Muscle of back (tissue), 11 donors: ENCODE data around the gene EGFL8. TPM values are rescaled to one million over a fixed set of nuclear protein-coding genes. Genes with fewer than 3 reads are reported as not detected.
A peak's percentile ranks its signal among the peaks of the same experiment; 100 is the strongest.
"Not testable (repeated sequence)": the region's sequence is repeated elsewhere in the genome, so short reads cannot be mapped to it uniquely, and the experiment has no call there.

Source experiments
- DNase-seq, 3 donors: peaks; one replicate each; pipeline versions ENCODE4 v3.0.0 to v3.0.0-alpha.2; 2013
- polyA plus RNA-seq, 10 donors: library from polyadenylated mRNA; unstranded; fragments of 120-200 nt; gene quantifications; one replicate each; pipeline ENCODE4 v1.2.1, GENCODE V29; 2013; ENCODE audit not compliant: insufficient read length in 10 of 10

The EGFL8 gene
- polyA plus RNA-seq, 10 donors = 19.1 to 45.8 (median 25.4) TPM

DNA sequence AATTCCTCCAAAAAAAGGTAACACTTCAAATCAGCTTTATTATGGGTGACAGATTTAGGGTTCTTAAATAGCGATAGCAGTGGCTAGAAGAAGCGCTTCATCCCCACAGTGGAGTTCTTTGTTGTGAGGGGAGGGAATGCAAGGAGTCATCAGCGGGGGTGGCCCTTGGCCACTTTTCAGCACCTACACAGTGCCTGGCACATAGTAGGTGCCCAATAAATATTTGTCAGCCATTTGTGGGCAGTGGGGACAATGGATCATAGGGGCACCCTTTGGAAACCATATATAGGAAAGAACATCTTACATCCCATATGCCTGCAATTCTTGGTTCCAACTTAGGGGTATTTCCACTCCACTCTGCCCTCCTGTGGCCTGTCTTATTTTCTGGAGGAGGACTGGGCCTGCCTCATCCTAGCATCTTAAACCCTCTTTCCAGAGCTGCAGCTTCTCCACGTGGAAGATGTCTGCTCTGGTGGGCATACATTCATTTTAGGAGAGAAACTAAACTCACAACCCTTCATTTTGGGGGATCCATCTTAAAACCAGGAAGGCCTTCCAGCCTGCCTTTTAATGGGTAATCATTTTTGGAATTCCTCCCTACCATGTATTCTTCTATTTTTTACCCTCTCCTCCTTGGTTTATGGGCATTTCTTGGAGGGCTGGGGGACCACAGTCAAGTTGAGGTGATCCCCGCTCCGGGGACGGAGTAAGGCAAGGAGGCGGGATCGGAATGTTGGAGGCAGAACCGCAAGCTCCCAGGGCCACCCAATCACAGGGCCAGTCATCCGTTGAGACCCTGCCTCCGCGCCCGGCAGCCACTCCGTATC lies 30.6 kb downstream of the EGFL8 start:
- no peak for DNase-seq

DNA sequence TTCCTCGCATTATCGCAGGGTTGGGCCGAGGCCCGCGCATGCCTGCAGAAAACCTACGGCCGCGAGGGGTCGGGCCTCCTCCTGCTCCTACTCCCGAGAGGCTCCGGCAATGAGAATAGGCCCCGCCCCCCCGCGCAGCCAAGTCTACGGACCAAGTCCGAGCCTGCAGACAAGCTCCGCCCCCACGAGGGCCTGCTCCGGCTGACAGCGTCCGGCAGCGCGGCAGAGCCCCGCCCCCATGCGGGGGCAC lies 31.2 kb downstream of the EGFL8 start:
- peak; percentile 100 for DNase-seq

DNA sequence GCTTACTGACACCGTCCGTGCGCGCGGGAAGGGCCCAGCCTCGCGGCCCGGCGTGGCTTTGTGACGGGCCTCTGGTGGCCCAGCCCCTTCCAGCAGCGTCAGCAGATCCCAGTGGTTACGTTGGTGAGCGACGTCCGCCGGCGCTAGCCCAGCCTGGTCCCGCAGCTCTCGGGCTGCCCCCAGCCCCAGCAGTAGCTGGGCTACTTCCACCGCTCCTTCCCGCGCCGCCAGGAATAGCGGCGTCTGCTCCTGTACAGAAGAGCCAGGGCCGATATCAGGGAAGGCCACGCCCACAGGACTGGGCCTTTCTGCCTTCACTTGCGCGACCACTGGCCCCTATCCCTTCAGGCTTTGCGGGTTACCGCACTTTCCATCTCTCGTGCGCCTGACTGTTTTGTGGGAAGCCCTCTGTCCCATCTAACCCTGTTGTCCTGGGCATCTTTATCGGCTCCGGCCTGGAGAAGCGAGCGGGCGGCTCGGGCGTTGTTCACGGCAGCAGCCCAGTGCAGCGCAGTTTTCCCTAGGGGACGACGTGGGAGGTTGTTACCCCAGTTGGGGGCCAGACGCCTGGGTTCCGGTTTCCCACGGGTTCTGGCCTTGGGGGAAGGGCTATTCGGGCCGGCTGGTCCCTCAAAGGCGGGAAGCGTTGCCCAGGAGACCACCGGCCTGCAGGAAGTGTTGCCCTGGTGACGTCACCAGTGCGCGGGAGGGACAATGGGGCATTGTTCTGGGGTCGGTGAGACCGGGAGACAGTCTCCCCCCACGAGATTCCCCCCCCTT lies 31.7 kb downstream of the EGFL8 start:
- peak; percentile 84 to 96 (median 90) for DNase-seq

DNA sequence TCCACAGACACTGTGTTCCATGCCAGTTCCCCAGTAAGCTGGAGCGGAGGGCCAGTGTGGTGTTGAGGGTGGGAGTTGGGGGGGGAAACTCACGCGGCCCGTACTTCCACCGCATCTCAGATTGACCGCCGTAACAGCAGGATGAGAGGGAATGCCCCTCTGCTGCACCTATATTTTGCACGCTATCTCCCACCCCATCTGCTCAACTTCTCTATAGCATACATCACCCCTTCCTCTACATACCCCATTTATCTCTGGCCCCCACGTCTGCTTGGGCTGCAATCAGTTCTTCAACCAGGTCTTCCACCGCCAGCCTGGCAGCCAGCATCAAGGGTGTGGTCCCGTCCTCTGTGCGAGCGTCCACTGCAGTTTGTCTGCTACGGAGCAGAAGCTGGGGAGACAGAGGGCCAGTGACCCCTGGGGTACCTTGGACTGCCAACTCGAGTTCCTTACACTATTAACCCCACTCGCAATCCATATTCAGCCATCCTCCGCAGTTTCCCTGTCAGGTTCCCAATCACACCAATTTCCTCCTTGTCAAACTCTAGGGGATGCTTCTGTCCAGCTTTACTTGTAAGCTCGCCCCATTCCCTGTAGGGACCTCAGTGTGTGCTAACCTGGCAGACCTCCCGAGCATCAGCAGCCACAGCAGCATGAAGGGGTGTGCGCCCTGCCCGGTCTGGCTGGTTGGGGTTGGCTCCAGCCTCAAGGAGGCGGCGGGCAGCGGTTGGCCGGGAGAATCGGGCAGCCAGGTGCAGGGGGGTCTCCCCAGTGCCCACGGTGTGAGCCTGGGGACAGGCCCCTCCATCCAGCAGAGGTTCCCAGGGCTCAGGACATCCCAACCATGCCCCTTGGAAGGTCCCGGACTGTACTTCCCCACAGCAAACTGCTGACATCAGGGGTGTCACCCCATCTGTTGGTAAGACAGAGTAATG lies 32.6 kb downstream of the EGFL8 start:
- peak in 2 of 3 donors; percentile 56 to 76 for DNase-seq

DNA sequence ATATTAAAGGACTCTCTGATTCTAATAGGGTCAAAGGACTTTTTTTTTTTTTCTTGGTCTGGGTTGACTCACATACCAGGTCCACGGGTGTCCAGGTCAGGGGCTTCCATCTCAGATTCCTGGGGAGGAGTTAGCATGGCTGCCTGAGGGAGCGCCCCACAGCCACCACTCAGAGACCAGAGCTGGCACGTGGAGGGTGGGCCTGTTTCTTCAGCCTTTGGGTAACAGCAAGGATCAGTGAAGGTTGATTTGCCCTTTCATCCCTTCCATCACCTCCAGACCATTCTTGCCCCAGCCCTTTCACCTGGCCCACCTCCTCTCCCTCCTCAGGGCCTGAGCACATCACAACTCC lies 33.9 kb downstream of the EGFL8 start:
- DNase-seq = no peak

DNA sequence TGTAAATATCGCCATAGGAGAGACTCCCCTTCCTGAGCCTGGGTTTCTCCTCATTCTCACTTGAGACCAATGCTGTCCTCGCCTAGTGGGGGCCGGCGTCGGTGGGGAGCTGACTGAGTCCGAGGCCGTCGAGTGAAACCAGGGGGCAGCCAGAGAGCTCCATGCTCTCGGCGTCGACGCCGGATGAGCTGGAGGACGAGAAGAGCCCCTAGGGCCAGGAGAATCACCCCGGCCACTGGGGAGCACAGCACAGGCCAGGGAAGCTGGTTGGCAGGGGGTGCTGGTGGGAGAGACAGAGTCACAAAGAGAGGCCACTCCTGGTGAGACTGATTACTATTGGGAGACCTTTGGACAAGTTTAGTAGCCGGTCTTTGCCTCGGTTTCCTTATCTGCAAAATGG lies 34.5 kb downstream of the EGFL8 start:
- no peak for DNase-seq

DNA sequence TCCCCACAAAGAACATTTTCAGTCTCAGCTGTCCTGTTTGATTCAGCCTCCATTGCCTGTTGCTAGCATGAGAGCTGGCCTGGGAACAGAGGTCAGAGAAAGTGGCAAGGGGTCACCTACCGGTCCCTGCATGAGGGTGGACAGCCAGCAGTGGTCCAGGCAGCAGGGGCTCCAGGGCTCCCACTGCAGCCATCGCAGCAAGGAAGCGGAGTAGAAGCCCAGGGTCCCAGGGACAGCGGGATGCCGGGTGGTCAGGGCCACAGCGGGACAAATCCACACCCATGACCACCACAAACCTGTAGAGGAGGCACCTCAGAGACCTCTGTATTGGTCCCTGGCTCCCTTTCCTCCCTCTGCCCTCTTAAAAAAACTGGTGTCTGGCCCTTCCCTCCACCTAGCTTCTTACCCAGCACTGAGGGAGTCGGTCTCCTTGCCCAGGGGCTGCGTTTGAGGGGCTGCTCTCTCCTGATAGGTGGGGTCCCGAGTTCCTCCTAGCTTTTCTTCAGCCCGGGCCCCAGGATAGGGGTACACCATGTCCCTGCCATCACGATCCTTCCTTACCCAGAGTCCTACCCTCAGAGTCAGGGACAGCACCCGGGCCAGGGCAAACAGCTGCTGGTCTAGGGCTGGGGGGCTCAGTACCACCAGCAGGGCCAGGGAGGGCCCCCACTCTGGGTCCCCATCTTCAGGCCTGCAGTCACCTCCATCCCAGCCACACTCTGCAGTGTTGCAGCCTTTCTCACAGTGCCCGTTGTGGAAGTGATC lies 36.5 kb downstream of the EGFL8 start:
- no peak for DNase-seq

DNA sequence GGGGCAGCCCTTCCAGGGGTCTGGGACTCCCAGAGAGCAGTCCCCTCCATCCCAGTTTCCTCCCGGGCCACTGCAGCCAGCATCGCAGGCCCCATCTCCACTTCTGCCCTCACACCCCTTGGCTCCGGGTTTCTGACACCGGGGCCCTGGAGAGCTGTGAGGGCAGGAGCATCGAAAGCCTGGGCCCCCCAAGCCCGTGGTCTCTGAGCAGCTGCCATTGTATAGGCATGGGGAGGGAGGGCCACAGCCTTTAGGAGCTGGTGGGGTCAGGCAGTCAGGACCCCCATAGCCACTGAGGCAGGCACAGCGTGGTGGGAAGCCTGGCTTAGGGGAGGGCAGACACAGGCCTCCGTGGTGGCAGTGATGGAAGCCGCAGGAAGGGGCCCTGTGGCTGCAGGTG lies 37.8 kb downstream of the EGFL8 start:
- no peak for DNase-seq

DNA sequence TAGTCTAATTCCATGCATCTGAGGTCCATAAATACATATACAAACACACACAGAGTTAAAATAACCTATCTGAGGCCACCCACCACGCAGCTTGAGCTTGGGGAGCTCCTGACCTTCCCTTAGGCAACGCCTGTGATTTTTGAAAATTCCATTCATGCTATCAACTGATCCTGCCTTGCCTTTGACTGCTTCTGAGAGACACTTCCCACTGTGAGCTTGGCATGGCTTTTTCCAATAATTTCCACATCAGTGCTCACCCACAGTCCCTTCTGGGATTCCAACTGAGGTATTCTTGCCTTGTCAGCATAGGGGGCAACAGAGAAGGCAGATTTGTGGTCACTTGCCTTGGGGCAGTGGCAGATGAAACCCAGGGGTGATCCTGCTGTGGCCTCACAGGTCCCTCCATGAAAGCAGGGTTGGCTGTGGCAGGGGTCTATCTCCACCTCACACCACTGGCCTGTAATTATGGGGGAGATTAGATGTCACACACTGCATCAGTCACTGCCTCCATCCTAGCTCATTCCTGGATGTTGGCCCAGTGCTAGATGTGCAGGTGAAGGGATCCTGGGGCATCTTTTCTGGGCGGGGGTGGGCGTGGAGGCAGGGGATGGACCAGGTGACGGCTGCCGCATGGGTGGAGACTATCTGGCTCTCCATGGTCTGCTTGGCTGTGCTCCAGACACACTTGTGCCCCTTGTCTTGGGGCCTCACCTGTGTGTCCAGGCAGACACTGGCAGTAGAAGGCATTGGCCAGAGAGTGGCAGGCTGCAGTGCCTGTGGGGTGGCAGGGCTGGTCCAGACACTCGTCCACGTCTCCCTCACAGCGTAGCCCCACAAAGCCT lies 39.3 kb downstream of the EGFL8 start:
- no peak for DNase-seq

DNA sequence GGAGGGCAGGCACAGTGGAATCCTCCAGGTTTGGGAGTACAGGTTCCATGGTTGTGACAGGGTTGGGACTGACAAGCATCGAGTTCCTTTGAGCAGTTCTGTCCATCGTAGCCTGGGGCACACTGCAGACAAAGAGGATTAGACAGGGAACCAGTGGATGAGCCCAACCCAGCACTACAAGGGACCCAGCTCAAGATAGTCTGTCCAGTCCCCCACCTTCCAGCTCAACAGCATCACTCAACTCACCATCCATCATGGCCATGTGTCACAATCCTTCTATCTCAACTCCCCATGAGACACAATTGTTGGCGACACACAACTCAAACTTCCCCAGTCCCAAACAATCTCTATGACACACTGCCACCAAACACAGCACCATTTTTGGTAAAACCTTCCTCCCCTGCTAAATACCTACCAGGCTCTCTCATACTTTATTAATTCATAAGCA lies 39.9 kb downstream of the EGFL8 start:
- no peak for DNase-seq

DNA sequence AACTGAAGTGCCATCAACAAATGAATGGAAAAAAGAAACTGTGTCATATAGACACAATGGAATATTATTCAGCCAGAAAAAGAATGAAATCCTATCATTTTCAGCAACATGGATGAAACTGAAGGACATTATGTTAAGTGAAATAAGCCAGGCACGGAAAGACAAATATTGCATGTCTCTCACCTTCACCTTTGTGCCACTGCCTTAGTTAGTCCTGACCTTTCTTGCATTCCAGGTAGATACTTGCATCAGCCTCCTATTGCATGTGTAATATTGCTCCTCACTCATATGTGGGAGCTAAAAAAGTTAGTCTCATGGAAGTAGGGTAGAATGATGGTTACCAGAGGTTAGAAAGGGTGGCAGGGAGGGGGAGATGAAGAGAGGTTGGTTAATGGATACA lies 44.6 kb downstream of the EGFL8 start:
- DNase-seq = no peak

DNA sequence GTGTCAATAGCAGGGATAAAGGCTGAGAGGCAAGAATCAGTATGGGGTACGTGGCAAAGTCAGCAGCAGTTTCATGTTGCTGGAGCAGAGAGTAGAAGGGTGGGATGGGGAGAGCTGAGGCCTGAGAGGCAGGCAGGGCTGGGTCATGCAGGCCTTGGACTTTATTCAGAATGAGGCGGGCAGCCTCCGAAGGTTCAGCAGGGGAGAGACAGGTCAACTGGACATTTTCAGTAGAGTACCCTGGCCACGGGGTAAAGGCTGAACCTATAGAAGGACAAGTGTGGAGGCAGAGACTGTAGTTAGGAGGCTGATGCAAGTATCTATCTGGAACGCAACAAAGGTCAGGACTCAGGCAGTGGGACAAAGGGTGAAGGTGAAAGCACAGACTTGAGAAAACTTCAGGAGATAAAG lies 45.8 kb downstream of the EGFL8 start:
- DNase-seq = no peak

DNA sequence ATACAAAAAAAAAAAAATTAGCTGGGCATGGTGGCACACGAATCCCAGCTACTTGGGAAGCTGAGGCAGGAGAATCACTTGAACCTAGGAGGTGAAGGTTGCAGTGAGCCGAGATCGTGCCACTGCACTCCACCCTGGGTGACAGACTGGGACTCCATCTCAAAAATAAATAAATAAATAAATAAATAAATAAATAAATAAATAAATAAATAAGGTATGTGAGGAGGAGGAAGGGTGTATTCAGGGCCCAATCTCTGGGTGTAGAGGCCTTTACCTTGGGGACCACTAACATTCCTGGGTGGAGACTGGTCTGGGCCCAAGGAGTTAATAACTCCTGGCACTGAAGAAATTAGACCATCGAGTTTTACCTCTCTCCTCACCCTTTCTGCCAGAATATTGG lies 47.0 kb downstream of the EGFL8 start:
- not testable (repeated sequence) for DNase-seq

DNA sequence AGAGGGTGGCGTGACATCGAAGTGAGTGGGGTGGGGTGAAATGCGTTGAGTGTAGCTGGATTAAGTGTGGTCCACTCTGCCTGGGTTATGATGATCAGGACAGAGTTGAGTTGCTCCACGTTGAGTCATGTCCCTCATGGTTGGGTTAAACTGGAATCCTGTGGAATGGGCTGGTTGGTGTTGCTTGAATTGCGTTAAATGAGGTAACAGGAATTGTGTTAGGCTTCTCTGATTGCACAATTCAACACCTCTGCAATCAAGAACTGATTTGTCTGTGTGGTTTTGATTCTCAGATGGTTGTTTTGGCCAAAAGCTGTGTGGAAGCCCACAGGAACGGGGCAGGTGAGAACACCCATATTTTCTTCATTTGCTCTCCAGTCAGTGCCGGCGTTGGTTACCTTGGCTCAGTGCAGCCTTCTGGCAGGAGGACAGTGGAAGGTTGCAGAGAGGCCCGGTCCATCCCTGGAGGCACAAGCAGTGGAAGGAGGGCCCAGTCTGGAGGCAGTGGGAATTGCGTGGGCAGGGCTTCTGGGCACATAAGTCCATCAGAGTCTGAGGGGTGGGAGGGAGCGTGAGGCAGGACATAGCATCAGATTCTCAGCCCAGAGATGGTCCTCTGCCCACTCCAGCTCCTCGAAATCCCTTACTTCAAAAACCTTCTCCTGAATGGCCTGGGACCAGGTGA lies 47.8 kb downstream of the EGFL8 start:
- no peak for DNase-seq

DNA sequence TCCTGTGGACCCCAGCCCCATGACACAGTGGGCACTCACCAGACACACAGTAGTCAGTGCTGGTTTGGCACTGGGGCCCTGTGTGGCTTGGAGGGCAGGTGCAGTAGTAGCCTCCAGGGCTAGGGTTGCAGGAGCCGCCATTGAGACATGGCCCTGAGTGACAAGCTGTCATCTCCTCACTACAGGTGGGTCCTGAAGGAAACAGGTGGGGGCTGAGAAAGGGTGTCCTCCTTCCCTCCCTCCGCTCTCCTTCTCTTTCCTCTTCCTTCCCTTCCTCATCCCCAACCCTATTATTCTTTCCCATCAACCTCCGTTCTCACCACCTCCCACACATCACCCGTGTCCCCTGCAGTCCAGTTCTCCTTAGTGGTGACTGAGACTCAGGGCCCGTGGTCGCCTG lies 49.3 kb downstream of the EGFL8 start:
- no peak for DNase-seq

DNA sequence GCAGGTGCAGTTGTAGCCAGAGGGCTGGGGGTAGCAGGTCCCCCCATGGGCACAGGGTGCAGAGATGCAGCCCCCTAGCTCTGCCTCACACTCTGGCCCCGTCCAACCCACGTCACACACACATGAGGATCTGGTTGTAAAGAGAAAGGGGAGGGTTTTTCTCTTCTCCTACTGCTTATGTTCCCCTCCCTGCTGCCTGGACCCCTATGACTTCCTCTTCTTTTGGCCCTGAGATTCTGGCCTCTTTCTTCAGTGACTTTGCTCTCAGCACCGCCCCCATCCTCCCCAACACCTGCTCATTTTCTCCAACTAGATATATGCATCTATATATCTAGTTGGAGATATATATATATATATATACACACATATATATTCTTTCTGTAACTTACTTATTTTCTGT lies 49.7 kb downstream of the EGFL8 start:
- no peak for DNase-seq

DNA sequence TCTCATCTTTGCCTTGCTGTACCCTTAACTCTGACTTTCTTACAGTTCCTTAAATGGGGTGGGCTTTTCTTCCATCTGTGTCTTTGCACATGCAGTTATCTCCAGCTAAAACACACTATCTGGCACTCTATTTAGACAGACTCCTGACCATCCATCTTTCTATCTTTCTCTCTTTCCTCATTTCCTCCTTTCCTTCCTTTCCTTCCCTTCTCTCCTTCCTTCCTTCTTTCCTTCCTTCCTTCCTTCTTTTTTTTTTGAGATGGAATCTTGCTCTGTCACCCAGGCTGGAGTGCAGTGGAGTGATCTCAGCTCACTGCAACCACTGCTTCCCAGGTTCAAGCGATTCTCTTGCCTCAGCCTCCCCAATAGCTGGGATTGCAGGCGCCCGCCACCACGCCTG lies 51.2 kb downstream of the EGFL8 start:
- no peak for DNase-seq

DNA sequence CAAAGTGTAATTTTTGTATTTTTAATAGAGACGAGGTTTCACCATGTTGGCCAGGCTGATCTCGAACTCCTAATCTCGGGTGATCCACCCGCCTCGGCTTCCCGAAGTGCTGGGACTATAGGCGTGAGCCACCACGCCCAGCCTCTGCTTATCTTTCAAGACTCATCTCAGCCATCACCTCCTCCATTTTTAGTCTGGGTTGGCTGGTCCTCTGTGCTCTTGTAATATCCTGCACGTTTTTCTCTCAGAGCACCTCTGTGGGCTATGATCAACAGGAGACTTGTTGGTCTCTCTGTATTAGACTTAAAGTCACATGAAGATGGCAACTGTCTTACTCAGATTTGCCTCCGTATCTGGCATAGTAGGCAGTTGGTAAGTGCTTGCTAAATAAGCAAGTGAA lies 51.9 kb downstream of the EGFL8 start:
- DNase-seq = no peak

DNA sequence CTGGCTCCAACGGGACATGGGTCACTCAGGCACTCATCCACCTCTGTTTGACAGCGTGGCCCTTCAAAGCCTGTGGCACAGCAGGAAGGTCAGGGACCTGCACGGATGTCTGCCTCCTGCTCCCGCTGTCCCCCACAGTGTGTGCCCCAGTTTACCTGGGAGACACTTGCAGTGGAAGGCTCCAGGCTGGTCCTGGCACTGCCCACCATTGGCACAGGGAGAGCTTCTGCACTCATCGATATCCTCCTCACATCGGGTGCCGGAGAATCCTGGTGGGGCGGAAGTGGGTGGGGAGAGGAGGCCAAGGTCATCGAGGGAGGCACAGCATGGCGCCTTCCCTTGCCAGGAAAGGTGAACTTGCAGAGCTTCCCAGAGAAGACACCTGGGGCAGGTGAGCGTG lies 52.6 kb downstream of the EGFL8 start:
- no peak for DNase-seq
